SHP77 treated with DMSO at 0.1 percent for 48 hours (cell line): Measurements from ENCODE around the gene SLC38A11.

Experiments used
- DNase-seq: peaks from one replicate; lab custom pipeline; 2025; lab: John Stamatoyannopoulos, UW

SLC38A11 gene

DNA sequence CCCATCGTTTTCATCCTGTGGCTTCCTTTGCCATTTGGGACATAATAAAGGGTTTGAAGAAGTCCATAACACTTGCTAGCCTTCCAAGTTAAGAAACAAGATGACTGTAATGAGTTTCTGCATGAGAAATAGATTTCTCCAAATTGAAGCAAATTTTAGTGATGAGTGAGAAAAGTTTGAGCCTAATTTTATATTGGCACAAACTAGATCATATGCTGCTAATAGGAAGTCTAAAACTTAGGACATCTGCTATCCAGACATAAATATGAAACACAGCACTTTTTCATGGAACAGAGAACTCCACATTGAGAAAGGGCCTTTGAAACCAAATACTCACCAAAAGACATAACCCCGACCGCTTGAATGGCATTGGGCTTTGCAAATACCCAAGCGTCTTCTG, 39.8 kb downstream of the SLC38A11 start:
- no peak for DNase-seq

DNA sequence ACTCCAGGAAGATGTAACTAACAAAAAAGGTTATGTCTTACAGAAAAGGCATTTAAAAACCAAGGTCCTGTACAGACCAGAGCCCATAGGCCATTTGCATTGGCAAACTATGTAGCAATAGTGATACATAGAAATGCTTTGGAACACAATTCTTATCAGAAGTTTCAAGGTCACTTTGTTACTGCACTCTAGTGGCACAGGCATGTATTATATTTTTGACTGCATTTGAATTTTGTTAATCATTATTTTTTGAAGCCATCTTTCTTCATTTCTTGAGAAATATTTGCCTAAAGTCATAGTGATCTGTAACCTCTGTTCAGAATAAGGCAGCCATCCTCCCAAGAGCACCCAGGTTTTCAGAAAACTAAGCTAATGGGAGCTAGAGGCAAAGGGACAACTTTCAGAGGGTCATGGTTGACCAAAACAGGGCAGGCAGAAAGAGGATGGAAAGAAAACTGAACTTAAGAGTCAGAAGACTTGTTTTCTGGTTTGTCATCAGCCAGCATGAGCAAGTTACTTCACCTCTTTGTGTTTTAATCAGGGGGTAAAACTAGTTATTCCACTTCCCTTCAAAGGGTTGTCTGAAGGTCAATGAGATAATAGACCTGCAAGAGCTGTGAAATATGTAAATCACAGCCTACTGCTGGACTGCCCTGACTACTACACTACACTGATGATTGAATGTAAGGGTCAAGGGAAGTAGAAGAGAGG, 41.5 kb downstream of the SLC38A11 start:
- no peak for DNase-seq

DNA sequence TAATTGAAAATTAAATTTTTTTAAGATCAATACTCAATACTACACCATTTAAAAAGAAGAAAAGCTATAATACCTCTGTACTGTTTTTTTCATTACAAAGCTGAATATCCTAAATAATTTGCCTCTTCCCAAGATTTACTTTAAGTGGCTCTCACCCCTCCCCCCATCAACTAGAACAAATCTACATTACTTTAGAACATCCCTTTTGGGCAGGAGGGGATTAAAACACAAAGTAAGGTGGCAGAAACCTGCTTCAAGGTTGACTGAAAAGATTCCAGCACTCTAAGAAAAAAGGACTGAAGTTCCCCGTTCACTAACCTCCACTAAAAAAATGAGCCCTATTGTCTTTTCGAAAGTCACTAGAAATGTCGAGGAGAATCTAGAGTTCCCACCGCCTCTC, 42.3 kb downstream of the SLC38A11 start:
- no peak for DNase-seq

DNA sequence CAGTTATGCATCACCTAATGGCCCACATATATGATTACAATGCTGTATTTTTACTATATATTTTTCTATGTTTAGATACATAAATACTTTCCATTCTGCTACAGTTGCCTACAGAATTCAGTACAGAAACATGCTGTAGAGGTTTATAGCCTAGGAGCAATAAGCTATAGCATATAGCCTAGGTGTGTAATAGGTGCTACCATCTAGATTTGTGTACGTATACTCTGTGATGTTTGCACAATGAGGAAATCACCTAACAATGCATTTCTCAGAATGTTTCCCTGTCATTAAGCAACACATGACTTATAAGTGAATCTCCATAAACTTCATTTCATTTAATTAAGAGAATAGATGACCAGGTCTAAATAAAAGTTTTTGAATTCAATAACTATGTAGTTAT, 43.5 kb downstream of the SLC38A11 start:
- DNase-seq: no peak

DNA sequence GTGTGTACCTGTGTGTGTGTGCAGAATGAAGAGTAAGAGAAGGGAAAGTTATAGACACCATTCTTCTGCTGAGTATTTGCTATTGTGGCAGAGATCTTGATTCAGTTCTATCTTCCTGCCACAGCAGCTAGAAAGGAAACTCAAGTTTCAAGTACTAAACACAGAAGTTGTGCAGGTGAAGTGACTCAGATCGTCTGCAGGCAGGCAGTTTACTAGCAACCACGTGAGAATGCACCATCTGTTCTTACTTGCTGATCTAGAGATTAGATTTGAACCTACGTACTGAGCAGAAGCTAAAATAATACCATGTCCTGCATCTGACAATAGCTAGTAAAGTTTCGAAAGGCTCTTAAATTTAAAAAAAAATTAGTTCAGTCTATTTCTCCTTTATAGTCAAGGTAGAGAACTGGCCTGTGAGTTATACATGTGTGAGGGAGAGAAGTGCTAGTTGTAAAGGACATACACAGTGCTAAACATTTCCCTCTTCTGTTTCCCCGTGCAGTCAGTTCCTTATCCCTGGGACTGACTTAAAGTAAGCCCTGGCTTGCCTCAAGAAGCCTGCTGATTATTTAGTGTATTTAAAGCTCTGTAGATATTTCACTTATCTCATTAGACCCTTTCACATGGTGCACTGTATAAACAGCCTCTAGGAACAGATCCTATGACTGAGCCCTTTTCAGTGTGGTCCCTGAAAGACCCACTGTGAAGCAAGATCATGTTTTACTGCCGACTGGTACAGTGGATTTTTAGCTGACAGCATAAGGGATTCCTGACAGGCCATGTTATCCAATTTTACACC, 45.0 kb downstream of the SLC38A11 start:
- no peak for DNase-seq

DNA sequence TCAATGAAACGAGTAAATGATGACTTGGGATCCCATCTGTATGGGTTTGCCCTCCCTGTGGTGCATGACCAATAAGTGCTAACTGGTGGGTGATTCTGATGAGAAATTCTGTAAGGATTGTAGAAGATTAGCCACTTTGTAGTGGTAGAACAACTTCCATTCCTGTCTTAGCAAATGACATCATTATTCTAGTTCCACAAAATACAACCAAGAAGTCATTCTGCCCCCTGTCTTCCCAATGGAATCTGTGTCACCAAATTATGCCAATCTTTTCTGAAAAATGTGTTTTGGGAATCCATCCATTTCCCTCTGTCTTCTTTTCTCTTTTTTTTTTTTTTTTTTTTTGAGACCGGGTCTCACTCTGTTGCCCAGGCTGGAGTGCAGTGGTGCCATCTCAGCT, 48.4 kb downstream of the SLC38A11 start:
- no peak for DNase-seq

DNA sequence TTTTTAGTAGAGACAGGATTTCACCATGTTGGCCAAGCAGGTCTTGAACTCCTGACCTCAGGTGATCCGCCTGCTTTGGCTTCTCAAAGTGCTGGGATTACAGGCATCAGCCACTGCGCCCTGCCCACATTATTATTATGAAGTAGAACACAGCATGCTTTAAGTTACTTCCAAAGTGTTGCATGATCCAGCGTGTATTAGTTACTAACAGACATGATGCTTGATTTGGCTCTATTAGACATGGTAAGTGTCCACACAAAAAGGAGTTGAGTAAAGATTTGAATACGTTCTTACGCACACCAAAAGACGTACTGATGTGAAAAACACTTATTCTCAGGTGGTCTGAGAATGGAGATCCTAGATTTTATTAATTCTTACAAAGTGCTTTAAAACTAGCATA, 50.0 kb downstream of the SLC38A11 start:
- DNase-seq: no peak

DNA sequence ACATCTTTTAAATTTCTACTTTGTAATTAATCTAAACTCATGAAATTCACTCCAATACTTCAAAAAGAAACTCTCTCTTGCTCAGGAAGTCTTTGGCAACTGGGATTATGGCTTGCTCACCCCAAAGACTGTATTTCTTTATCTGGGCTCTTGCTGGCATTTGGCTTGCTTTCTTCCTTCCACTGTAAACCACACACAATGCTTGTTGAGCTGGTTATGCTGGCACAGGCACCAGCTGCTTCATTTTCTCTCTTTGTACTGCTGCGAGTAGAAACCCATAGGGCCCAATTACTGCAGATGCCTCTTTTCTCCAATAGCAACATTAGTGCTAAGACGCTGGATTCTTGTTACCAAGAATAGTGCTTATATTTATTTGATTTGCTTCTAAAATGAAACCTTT, 51.4 kb downstream of the SLC38A11 start:
- DNase-seq: no peak

DNA sequence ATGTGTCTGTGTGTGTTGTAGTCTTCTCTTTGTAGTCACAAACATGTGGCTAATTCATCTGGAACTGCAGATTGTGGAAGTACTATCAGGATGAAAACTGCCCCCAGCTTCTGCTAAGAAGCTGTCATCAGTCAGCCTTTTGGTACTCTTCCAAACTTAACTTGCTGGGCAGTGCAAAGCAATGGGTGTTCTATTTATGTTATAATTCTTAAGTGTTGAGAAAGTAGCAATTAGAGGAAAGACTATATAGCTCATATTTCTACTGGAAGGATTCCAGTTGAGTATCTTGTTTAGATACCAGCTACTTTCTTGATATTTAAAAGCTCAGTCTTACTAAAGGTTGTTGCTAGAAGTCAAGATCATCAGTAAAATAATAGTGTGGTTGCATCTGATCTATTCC, 52.1 kb downstream of the SLC38A11 start:
- DNase-seq: no peak

DNA sequence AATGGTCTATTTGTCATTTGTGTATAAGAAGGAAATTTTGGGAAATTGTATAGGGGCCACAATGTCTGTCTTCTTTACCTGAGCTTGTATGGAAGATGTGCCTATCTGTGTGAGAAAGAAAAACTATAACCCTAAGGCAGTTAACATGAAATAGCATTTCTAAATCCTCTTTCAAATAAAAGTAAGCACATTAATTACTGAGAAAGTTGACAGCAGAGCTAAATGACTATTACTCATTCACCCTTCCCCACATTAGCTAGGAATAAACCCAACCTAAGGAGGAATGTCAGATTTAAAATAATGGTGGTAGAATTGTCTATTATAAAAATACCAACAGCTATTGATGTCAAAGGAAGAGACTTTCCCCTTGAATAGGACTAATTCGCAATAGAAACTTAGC, 56.2 kb downstream of the SLC38A11 start:
- no peak for DNase-seq

DNA sequence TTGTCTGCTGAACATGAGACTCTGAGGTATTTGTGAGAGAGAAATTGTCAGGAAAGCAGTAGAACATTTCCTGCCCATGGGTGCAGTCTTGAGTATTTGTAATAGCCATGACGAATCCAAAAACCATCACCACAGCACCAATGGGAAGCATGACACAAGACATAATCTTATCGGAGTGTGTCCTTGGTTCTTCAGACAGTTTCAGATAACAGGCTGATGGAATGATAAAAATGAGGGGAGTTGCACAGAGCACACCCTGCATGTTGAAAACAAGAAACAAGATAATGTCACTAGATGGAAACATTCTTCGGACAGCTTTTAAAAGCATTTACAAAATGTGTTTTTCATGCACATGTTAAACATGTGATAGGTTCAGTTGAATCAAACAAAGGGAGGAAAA, 56.9 kb downstream of the SLC38A11 start:
- DNase-seq: no peak

DNA sequence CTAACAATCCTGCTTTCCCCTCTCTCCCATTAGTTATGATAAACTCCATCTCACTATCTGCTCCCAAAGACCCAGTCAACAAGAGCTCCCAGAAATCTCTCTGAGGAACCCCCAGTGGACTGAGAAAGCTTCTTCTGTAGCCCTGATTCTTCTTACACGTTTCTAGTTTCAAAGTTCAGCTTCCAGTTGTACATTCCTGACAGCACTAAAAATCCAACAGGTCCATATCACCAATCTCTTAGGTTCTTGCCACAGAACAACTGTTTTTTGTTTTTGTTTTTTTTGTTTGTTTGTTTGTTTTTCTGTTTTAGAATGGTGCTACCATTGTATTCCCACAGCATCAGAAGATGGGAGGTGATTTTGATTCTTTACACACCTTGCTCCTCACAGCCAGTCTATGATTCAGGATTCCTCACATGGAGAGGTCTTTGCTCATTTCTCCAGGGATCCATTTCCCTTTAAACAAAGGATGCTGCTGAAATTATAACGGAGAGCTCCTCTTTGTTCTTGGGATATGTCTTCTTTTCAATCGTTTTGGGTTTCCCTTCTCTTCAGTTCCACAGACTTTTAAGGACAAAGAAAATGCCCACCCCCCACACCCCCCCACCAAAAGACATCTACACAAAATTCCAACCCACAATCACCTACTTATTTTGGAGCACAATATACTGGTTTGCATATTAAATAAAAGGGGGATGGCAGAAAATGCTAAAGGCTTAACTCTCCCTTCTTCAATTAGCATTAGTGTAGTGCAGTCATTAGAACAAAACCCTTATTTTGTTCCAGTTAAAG, 57.7 kb downstream of the SLC38A11 start:
- DNase-seq: no peak

DNA sequence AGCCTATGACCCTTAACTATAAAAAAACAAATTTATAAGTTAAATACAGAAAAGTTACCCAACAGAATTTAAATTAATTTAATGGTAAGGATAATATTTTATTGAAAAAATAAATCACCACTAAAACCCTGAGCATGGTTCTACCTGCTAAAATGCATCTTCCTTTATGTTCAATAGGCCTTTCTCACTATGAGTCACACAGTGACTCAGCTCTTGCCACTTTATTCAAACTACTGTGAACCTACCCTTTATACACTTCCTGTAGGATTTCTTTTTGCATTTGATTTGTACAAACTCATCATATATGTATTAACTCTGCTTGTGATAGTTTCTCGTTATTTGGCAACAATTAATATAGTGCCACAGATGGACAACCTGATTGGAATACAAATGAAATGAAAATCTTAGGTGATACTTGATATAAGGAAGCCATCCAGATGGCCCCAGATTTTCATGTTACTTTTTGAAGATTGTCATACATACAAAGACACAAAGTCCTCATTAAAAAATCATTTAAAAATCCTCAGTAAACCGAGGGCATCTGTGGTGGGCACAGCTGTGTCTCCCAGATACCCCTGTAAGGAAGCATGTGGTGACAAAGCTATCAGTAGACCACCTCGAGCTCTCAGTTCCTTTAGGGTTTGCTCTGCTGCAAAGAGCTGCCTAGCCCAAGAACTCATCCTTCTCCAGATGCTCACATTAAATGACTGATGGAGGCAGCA, 58.5 kb downstream of the SLC38A11 start:
- DNase-seq: no peak

DNA sequence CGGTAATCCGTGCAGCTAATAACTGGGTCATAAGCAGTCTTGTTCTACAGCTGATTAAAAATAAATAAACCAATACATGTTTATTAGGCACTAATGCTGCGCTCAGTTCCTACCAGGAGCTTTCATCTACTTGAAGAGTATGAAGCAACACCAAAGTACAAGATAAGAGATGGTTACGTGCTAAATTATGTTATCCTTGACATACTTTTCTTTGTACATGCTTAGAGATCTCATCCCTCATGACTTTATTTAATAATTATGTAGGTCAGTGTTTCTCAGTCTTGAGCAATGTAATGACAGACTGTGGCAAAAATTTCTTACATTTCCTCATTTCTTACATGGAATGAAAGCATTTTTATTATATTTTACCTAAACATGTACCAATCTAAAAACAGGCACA, 59.1 kb downstream of the SLC38A11 start:
- no peak for DNase-seq

DNA sequence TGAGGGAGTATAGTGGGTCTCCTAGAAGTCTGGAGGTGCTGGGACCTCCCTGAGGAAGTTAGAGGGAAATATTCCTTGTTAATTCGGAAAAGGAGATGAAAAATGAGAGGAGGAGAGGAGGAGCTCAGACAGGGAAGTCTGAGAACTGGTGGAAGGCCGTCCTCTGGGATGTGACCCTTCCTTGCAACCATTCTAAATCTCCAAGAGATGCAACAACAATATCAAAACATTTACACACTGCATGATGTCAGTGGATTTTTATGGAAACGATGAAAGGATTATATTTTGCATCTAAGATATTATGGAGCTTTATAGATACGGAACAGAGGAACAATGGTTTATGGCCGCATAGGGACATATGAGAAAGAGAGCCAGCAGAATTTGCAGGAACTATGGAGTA, 63.9 kb downstream of the SLC38A11 start:
- DNase-seq: no peak

DNA sequence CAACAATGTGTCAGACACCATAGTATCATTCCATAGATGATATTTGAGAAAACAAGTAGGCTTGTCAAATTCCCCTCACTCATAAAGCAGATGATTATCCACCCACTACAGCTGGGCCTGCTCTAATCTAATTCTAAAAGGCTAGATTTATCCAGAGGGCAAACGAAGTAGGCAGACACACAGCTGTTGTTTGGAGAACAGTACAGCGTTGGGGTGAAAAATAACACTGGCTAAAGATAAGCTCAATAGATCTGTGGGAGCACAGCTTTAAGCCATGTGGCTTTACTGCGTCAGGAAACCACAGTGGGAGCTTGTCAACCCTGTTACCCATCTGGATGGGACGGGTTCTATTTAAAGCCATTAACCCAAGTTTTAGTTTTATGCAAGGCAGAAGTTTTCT, 64.8 kb downstream of the SLC38A11 start:
- no peak for DNase-seq

DNA sequence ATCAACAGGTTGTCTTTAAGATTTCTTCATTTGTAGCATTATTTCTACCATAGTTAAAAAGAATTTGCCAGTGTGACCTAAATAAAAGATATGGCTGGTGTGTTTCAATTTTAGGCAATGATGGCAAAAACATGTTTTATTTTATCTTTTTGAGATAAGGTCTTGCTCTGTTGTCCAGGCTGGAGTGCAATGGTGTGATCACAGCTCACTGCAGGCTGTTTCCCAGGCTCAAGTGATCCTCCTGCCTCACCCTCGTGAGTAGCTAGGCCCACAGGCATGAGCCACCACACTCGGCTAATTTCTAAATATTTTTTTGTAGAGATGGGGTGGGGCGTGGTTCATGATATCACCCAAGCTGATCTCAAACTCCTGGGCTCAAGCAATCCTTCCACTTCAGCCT, 66.7 kb downstream of the SLC38A11 start:
- no peak for DNase-seq

DNA sequence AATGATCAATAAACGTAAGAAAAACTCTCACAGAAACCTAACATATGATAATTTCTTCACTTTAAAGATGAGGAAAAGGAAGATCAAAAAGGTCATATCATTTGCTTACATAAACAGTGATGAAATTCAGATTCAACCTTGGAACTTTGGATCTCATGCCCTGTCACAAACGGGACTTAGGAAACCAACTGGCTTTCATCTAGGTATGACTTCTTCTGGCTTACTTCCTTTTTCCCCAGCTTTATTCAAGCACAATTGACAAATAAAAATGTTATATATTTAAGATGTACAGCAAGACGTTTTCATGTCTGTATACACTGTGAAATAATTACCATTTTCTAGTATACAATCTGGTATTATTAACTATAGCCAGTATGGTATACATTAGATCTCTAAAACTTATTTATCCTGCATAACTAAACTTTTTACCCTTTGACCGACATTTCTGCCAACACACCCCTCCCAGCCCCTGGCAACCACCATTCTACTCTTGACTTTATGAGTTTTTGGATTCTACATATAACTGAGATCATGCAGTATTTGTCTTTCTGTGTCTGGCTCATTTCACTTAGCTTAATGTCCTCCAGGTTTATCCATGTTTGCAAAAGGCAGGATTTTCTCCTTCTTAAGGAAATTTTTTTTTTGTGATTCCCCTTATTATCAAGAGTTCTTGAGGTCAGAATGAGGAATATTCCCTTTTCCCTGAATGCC, 67.7 kb downstream of the SLC38A11 start:
- no peak for DNase-seq

DNA sequence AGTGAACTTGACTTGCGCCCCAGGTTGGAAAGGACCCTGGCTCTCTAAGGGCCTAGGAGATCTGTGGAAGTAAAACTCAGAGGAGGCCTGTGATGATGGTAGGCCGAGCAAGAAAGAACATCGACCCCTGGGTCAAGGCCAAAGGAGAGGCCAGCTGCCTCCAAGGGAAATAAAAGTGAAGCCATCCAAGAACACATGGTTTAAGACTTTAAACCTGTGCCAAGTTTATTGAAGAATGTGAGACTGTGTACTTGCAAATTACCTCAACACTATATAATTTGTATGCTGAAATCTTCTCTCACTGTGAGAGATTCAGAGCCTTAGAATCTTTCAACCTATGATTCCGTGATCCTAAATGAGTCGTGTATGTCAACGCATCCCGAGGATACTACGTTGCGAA, 73.0 kb downstream of the SLC38A11 start:
- DNase-seq: no peak

DNA sequence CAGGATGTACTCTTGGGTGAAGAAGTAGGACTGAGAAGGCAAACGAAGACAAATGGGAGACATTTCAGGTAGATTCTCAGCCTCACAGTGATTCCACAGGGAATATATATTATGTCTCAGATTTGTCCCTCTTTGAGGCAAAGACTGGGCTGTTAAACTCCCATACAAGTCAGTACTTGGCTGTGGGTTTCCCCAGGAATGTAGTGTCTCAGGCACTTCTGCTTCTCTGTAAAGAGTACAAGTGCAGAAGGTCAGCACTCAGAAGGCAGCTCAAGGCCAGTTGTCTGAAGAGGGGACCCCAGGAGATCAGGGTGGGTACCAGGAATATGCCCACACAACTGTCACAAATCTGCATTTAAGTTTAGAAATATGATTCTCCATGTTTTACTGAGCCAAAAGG, 73.8 kb downstream of the SLC38A11 start:
- no peak for DNase-seq

DNA sequence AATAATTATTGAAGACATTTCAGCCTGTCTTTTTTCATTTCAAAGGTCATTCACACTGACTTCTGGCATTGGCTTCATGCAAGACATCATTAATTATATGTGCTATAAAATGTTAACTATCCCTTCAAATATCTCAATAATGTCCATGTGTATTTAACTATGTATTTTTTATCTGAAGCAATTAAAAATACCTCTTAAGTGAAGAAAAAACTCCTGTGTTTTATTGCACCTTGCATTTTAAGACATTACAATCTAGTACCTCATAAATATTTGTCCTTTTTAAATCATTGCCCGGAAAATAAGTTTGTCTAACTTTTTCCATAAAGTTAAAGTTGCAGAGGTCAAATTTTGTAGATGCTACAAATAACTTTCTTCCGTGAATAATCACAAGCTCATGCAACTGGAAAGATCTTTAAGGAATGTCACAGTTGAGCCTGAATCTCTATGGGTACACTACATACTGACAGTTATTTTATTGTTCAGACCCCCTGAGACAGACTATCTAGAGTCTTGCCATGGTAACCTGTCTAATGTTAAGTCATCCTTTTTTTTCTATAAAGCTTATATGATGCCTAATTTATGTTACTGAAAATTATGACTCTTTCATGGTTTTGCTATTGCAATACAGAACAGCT, 75.3 kb downstream of the SLC38A11 start:
- no peak for DNase-seq
